Ovary (tissue), 9 donors: ENCODE results near the gene AKT3. TPM values are rescaled to one million over a fixed set of nuclear protein-coding genes. Genes with fewer than 3 reads are reported as not detected.

Experiments
- DNase-seq, 5 donors: peaks; one replicate each; pipeline ENCODE4 v3.0.0-alpha.2; 2019 to 2020
- H3K27ac ChIP-seq, 2 donors: fragments of 200-600 bp; one replicate each; pipeline versions ENCODE4 v1.5.1 to v1.8.0; 2019 to 2022
- H3K27me3 ChIP-seq: fragments of 200-600 bp; one replicate; pipeline ENCODE4 v1.8.0; 2022
- H3K36me3 ChIP-seq: fragments of 200-600 bp; sonication (generic); one replicate; pipeline ENCODE4 v1.5.1; 2019
- H3K4me1 ChIP-seq: one replicate; pipeline ENCODE4 v1.8.1; 2013; ENCODE audit warnings: mild to moderate bottlenecking, moderate library complexity; ENCODE audit not compliant: insufficient read depth
- H3K4me3 ChIP-seq: fragments of 200-600 bp; sonication (generic); one replicate; pipeline ENCODE4 v1.5.1; 2017
- H3K9me3 ChIP-seq, 2 donors: fragments of 200-600 bp in 1 of 2; sonication (generic) in 1 of 2; one replicate each; pipeline versions ENCODE4 v1.5.1 to v1.8.1; 2013 to 2019; ENCODE audit warnings: mild to moderate bottlenecking in 1 of 2, moderate library complexity in 1 of 2
- EP300 ChIP-seq: sonication (generic); formaldehyde crosslinking; IDR thresholded peaks from one replicate; pipeline ENCODE4 v1.6.1; 2017; ENCODE audit warnings: antibody characterized with exemption
- POLR2A ChIP-seq: fragments of 450-650 bp; IDR thresholded peaks from one replicate; pipeline ENCODE4 v1.6.1; 2017; ENCODE audit warnings: antibody characterized with exemption, mild to moderate bottlenecking, moderate library complexity
- WGBS, 3 donors: extraction: QIAGEN DNeasy Blood & Tissue Kit in 1 of 3; methylation state at CpG; one replicate each; pipeline versions ENCODE4 v1.1.5 to v1.1.7; 2013 to 2017; 5-methylcytosine and 5-hydroxymethylcytosine counted together
- intact Hi-C, 4 donors: fragments of 100-400 bp; cut with DNase I; formaldehyde crosslinking; loops; one replicate each; pipeline versions ENCODE4 v1.11.0 to v1.15.1; 2022 to 2023
- polyA plus RNA-seq, 2 donors: library from polyadenylated mRNA; stranded (reverse); fragments of 200-250 nt in 1 of 2; fragments of 350-450 nt in 1 of 2; fragmentation: Illumina TruSeq in 1 of 2; extraction: RNeasy Lipid Tissue Mini Kit (QIAGEN cat#74804) in 1 of 2; gene quantifications; one replicate each; pipeline ENCODE4 v1.2.3, GENCODE V29; 2013 to 2014
- total RNA-seq, 7 donors: library from RNA; depleted of rRNA in 2 of 7; stranded (reverse); fragments of >200 nt in 2 of 7; fragmentation: NEBNext Ultra II Directional in 3 of 7; extraction: Animal tissue kit (Norgen Biotek cat#: 25700) in 3 of 7; gene quantifications; one replicate each; pipeline versions ENCODE4 v1.1.0 to v1.2.4, GENCODE V29; 2016 to 2023
- TF ChIP-seq, protein P1 (sequence below), 3 donors: fragments of 450-650 bp in 2 of 3; fragments of 200-600 bp in 1 of 3; IDR thresholded peaks; one replicate each; pipeline versions ENCODE4 v1.5.1 to v1.8.0; 2016 to 2022; ENCODE audit warnings: antibody characterized with exemption in 3 of 3, mild to moderate bottlenecking in 1 of 3
- donor health status: DM: no; HTN: no; CAD: no; lungs with moderate emphysema.
- donor health status: DM: no; HTN: no; CAD: no.
- donor health status: Bipolar disorder and iron deficiency.
- donor health status: DM: yes; HTN: yes; CAD: no.
- donor health status: DM: no; HTN: no; CAD: no.
- donor health status: DM: yes; HTN: yes; CAD: no.

The AKT3 gene
- total and polyA plus RNA-seq, 9 donors: 27.2 to 202 (median 111) TPM

DNA sequence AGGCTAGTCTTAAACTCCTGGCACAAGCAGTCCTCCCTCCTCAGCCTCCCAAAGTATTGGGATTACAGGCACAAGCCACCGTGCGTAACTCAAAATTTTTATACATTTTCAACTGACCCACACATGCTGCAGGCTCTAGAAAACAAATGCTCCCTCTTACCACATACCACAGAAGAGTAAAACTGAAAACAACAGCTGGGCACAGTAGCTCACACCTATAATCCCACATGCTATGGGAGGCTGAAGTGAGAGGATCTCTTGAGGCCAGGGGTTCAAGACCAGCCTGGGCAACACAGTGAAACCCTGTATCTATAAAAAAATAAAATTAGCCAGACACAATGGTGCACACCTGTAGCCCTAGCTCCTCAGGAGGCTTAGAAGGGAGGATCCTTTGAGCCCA is 56.7 kb downstream of the AKT3 start:
- Histone ChIP-seq H3K4me3 (no peak overlapping the region), H3K4me1 (peaks cover 25% of the 10 kb centered on the region), H3K9me3 (no peaks in the 10 kb centered on the region), H3K36me3 (no peaks in the 10 kb centered on the region), H3K27ac (no peak overlapping the region), H3K27me3 (no peaks in the 10 kb centered on the region)
- no peak for DNase-seq
- intact Hi-C loops: no loop called here
- WGBS, 3 donors: 48 to 75% (median 69%) methylated on average over 2 of the region's 2 CpGs
- no peak for TF ChIP-seq POLR2A
- no peak for TF ChIP-seq EP300
- TF ChIP-seq, protein P1, sequence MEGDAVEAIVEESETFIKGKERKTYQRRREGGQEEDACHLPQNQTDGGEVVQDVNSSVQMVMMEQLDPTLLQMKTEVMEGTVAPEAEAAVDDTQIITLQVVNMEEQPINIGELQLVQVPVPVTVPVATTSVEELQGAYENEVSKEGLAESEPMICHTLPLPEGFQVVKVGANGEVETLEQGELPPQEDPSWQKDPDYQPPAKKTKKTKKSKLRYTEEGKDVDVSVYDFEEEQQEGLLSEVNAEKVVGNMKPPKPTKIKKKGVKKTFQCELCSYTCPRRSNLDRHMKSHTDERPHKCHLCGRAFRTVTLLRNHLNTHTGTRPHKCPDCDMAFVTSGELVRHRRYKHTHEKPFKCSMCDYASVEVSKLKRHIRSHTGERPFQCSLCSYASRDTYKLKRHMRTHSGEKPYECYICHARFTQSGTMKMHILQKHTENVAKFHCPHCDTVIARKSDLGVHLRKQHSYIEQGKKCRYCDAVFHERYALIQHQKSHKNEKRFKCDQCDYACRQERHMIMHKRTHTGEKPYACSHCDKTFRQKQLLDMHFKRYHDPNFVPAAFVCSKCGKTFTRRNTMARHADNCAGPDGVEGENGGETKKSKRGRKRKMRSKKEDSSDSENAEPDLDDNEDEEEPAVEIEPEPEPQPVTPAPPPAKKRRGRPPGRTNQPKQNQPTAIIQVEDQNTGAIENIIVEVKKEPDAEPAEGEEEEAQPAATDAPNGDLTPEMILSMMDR (IDR thresholded peaks at IDR 0.05): no peak

DNA sequence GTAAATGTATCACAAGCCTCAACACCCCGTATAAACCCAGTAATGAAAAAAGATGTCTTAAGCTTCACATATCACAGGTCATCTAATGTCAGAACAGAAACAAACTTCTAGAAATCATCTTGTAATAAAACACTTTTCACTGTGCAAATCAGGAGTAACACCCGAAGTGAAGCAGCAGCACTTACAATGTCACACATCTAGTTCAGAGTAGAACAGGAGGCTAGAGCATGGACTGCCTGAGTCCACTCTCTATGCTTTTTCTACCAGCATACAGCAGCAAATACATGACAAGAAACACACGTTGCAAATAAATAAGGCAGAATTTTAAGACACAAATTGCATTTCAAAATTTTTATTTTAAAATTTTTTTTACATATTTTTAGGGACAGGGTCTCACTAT is 57.2 kb downstream of the AKT3 start:
- Histone ChIP-seq H3K27me3 (no peaks in the 10 kb centered on the region), H3K4me3 (no peak overlapping the region), H3K4me1 (peaks cover 25% of the 10 kb centered on the region), H3K36me3 (no peaks in the 10 kb centered on the region), H3K9me3 (no peaks in the 10 kb centered on the region), H3K27ac (peak overlapping the region; percentile 30 to 44)
- TF ChIP-seq POLR2A (no peak), EP300 (no peak)
- TF ChIP-seq, protein P1 (IDR thresholded peaks at IDR 0.05): no peak
- 21 to 26% (median 23%) methylated on average over 3 of the region's 3 CpGs for WGBS, 3 donors
- intact Hi-C loops: no loop called here
- DNase-seq: no peak

DNA sequence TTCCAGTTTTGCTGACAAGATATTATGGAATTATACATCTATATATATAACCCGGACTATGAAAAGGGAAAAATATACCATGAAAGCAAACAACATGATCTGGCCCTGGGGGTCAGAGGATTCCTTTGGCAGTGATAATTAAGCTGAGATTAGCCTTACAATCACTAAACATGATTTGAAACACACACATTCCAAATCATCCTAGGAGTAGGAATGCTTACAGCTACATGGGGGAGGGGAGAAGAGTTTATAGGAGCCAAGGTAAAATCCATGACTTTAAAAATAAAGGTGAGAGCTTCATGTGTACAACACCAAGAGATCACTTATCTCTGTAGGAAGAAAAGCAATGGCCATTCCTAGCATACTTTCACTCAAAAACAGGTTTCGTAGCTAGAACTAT is 57.6 kb downstream of the AKT3 start:
- no peaks in the 10 kb centered on the region for H3K27me3 ChIP-seq
- WGBS, 3 donors: 26 to 43% (median 29%) methylated on average over 2 of the region's 2 CpGs
- no peaks in the 10 kb centered on the region for H3K9me3 ChIP-seq
- intact Hi-C loops: no loop called here
- DNase-seq: no peak
- peak overlapping the region; percentile 30 to 44 for H3K27ac ChIP-seq
- no peaks in the 10 kb centered on the region for H3K36me3 ChIP-seq
- H3K4me1 ChIP-seq: peaks cover 25% of the 10 kb centered on the region
- H3K4me3 ChIP-seq: peak overlapping the region; percentile 17
- TF ChIP-seq POLR2A (no peak), EP300 (no peak)
- TF ChIP-seq, protein P1 (IDR thresholded peaks at IDR 0.05): no peak

DNA sequence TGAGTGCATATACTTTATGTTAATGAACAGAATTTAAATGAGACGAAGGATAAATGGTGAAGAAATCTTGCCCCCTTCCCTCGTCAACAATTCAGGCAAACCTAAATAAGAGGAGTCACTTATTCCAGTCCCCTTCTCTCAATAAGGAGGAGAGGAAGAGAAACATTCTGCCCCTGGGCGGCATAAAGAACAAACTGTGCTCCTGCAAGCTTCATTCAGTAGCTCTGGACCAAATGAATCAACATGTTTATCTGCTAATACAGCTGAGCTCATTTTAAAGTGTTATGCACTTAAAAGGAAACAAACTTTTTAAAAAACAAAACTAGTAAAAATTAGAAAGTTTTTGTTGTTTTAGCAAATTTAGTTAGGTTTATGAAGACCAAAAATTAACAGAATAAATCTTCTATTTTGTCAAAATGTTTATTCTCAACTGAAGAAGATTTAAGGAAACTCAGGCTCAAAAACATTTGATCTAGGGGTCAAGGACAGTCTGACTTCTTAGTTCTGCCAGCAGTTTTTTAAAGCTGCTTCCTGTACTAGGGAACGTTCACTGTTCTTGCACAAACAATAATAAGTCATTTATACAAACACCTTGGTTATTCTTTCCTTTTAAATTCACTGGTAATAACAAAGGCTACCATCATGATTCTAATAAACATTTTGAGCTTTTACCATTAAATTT is 58.3 kb downstream of the AKT3 start:
- Histone ChIP-seq H3K27me3 (no peaks in the 10 kb centered on the region), H3K4me1 (peaks cover 25% of the 10 kb centered on the region), H3K4me3 (no peak overlapping the region), H3K36me3 (no peaks in the 10 kb centered on the region), H3K9me3 (no peaks in the 10 kb centered on the region), H3K27ac (peak overlapping the region in 1 of 2 donors; percentile 44)
- intact Hi-C loops: no loop called here
- peak in 4 of 5 donors; percentile 38 to 67 (median 54) for DNase-seq
- WGBS, 3 donors: 6 to 13% (median 11%) methylated on average over 4 of the region's 4 CpGs
- TF ChIP-seq, protein P1 (IDR thresholded peaks at IDR 0.05): peak in 1 of 3 donors; percentile 11
- TF ChIP-seq POLR2A (peak; percentile 11), EP300 (no peak)
